H1 (cell line): ENCODE measurements around the gene SECTM1. TPM values are rescaled to one million over a fixed set of nuclear protein-coding genes. Genes with fewer than 3 reads are reported as not detected.

Experiments used
- CTCF ChIA-PET: fragments of 300-600 bp; sonication (Branson Sonifier 250); formaldehyde crosslinking; loops from one replicate; lab custom pipeline; 2021; ENCODE audit not compliant: partially characterized antibody; lab: Charles Lee
- POLR2A ChIA-PET: fragments of 300-600 bp; sonication (Branson Sonifier 250); formaldehyde crosslinking; loops from one replicate; lab custom pipeline; 2021; ENCODE audit warnings: inconsistent platforms; ENCODE audit not compliant: partially characterized antibody; lab: Charles Lee
- DNase-seq, 2 experiments: peaks; one replicate each; pipeline versions ENCODE4 v3.0.0 to v3.0.0-alpha.2; 2010 to 2022; ENCODE audit warnings: low spot score in 2 of 2, low read depth in 1 of 2, mixed read lengths in 1 of 2
- FAIRE-seq: peaks from 2 replicates; lab custom pipeline; 2011; peaks lifted over from hg19 to GRCh38; lab: Jason Lieb, UNC
- H2AFZ ChIP-seq: 2 replicates; pipeline ENCODE4 v1.8.1; 2012; ENCODE audit warnings: low read length, inconsistent platforms
- H2AK5ac ChIP-seq: 2 replicates; pipeline ENCODE4 v1.6.1; 2013; ENCODE audit warnings: low read depth, low read length
- H2BK120ac ChIP-seq: replicated peaks from 2 replicates; pipeline ENCODE3; 2013; ENCODE audit warnings: low read depth, low read length, inconsistent platforms
- H2BK12ac ChIP-seq: 2 replicates; pipeline ENCODE4 v1.6.1; 2013; ENCODE audit warnings: low read depth, low read length
- H2BK15ac ChIP-seq: 2 replicates; pipeline ENCODE4 v1.6.1; 2013; ENCODE audit warnings: low read length
- H2BK20ac ChIP-seq: 2 replicates; pipeline ENCODE4 v1.6.1; 2013; ENCODE audit warnings: low read length
- H2BK5ac ChIP-seq: 2 replicates; pipeline ENCODE4 v1.6.1; 2013; ENCODE audit warnings: low read depth, low read length
- H3K14ac ChIP-seq: 2 replicates; pipeline ENCODE4 v1.6.1; 2013; ENCODE audit warnings: inconsistent platforms; ENCODE audit not compliant: insufficient read length
- H3K18ac ChIP-seq: 2 replicates; pipeline ENCODE4 v1.6.1; 2013; ENCODE audit warnings: low read length; ENCODE audit errors: extremely low read depth
- H3K23ac ChIP-seq: 2 replicates; pipeline ENCODE4 v1.6.1; 2013; ENCODE audit warnings: inconsistent platforms; ENCODE audit not compliant: insufficient read length
- H3K23me2 ChIP-seq: 2 replicates; pipeline ENCODE4 v1.6.1; 2013; ENCODE audit warnings: low read depth, low read length
- H3K27ac ChIP-seq: 2 replicates; pipeline ENCODE4 v1.6.1; 2011; ENCODE audit warnings: low read depth, low read length, inconsistent platforms
- H3K27me3 ChIP-seq, 4 experiments: replicated peaks in 1 of 4; 1 replicate in 1 of 4; 2 replicates in 3 of 4; pipeline versions ENCODE4 v1.6.1 to v1.8.1; 2011 to 2013; ENCODE audit warnings: low read length in 3 of 4, mild to moderate bottlenecking in 3 of 4, inconsistent platforms in 2 of 4, mixed read lengths in 2 of 4, moderate library complexity in 1 of 4; ENCODE audit not compliant: control insufficient read depth in 3 of 4, insufficient read depth in 3 of 4; ENCODE audit errors: extremely low read depth in 1 of 4
- H3K36me3 ChIP-seq, 4 experiments: 2 replicates each; pipeline versions ENCODE4 v1.6.1 to v1.8.1; 2011 to 2013; ENCODE audit warnings: mild to moderate bottlenecking in 4 of 4, low read length in 3 of 4, moderate library complexity in 2 of 4, control low read depth in 1 of 4, inconsistent platforms in 1 of 4; ENCODE audit not compliant: insufficient read depth in 4 of 4, control insufficient read depth in 2 of 4
- H3K4ac ChIP-seq: replicated peaks from 2 replicates; pipeline ENCODE3; 2013; ENCODE audit warnings: low read length, low read depth, mixed read lengths, inconsistent platforms; ENCODE audit not compliant: insufficient read length
- H3K4me1 ChIP-seq, 4 experiments: replicated peaks in 1 of 4; 1 replicate in 1 of 4; 2 replicates in 3 of 4; pipeline versions ENCODE4 v1.6.1 to v1.8.1; 2011 to 2013; ENCODE audit warnings: low read length in 3 of 4, inconsistent platforms in 2 of 4, mixed read lengths in 1 of 4; ENCODE audit not compliant: insufficient read depth in 4 of 4, control insufficient read depth in 3 of 4
- H3K4me2 ChIP-seq, 2 experiments: 2 replicates each; pipeline versions ENCODE4 v1.6.1 to v1.8.1; 2011 to 2013; ENCODE audit warnings: low read depth in 2 of 2, low read length in 2 of 2, control low read depth in 1 of 2, inconsistent platforms in 1 of 2, mild to moderate bottlenecking in 1 of 2; ENCODE audit not compliant: insufficient read depth in 1 of 2
- H3K4me3 ChIP-seq, 4 experiments: fragments of 200-600, 300-600 bp in 1 of 4; sonication (generic), shearing (Covaris generic), sonication (Bioruptor Twin) in 1 of 4; 2 replicates each; pipeline versions ENCODE4 v1.5.1 to v1.8.1; 2011 to 2016; ENCODE audit warnings: low read length in 4 of 4, low read depth in 3 of 4, control low read depth in 2 of 4, inconsistent platforms in 2 of 4, mild to moderate bottlenecking in 2 of 4, mixed read lengths in 1 of 4, moderate library complexity in 1 of 4; ENCODE audit not compliant: insufficient read depth in 2 of 4; ENCODE audit errors: extremely low read depth in 1 of 4
- H3K56ac ChIP-seq: replicated peaks from 2 replicates; pipeline ENCODE3; 2013; ENCODE audit warnings: low read depth, mild to moderate bottlenecking, mixed read lengths, low read length, inconsistent platforms; ENCODE audit not compliant: insufficient read length
- H3K79me1 ChIP-seq: 2 replicates; pipeline ENCODE4 v1.6.1; 2013; ENCODE audit warnings: low read depth, low read length, control low read depth
- H3K79me2 ChIP-seq, 2 experiments: 2 replicates each; pipeline versions ENCODE4 v1.6.1 to v1.8.1; 2012 to 2013; ENCODE audit warnings: low read length in 2 of 2, mild to moderate bottlenecking in 2 of 2, inconsistent platforms in 1 of 2; ENCODE audit not compliant: insufficient read depth in 2 of 2, control insufficient read depth in 1 of 2
- H3K9ac ChIP-seq, 4 experiments: replicated peaks in 1 of 4; 1 replicate in 1 of 4; 2 replicates in 3 of 4; pipeline versions ENCODE4 v1.6.1 to v1.8.1; 2011 to 2013; ENCODE audit warnings: low read depth in 3 of 4, low read length in 3 of 4, control low read depth in 2 of 4, mild to moderate bottlenecking in 2 of 4, moderate library complexity in 2 of 4, inconsistent platforms in 1 of 4; ENCODE audit errors: extremely low read depth in 1 of 4
- H3K9me3 ChIP-seq, 2 experiments: 2 replicates each; pipeline versions ENCODE4 v1.6.1 to v1.8.1; 2012 to 2013; ENCODE audit warnings: mild to moderate bottlenecking in 2 of 2, moderate library complexity in 2 of 2, control low read depth in 1 of 2, inconsistent platforms in 1 of 2, low read depth in 1 of 2, low read length in 1 of 2, mixed read lengths in 1 of 2; ENCODE audit not compliant: insufficient read depth in 2 of 2
- H4K20me1 ChIP-seq, 2 experiments: replicated peaks in 1 of 2; 2 replicates each; pipeline versions ENCODE3 to v1.8.1; 2011 to 2013; ENCODE audit warnings: inconsistent platforms in 2 of 2, low read length in 2 of 2, mild to moderate bottlenecking in 1 of 2; ENCODE audit not compliant: insufficient read depth in 2 of 2, control insufficient read depth in 1 of 2
- H4K5ac ChIP-seq: 2 replicates; pipeline ENCODE4 v1.6.1; 2013; ENCODE audit warnings: low read length, low read depth, mixed read lengths, inconsistent platforms; ENCODE audit not compliant: insufficient read length
- H4K8ac ChIP-seq: 2 replicates; pipeline ENCODE4 v1.8.0; 2013; ENCODE audit warnings: mild to moderate bottlenecking, moderate library complexity, low read length, inconsistent platforms; ENCODE audit not compliant: insufficient read depth; ENCODE audit errors: extremely low read depth
- H4K91ac ChIP-seq: replicated peaks from 2 replicates; pipeline ENCODE3; 2013; ENCODE audit warnings: low read length, mixed read lengths, inconsistent platforms; ENCODE audit not compliant: insufficient read length
- BACH1 ChIP-seq: IDR thresholded peaks from 2 replicates; pipeline ENCODE4 v1.6.1; 2012; ENCODE audit warnings: low read length, improper control_type of control experiment
- EZH2 ChIP-seq: fragments of 200-600 bp; sonication (generic); IDR thresholded peaks from 2 replicates; pipeline ENCODE4 v1.7.1; 2012; ENCODE audit warnings: low read depth, mild to moderate bottlenecking, moderate library complexity, low read length, inconsistent platforms; ENCODE audit not compliant: severe bottlenecking
- KDM4A ChIP-seq: IDR thresholded peaks from one replicate; pipeline ENCODE4 v1.7.1; 2012; ENCODE audit warnings: low read depth, mild to moderate bottlenecking, moderate library complexity, low read length, inconsistent platforms; ENCODE audit not compliant: severe bottlenecking
- RNF2 ChIP-seq: fragments of 200-900, 300-1000 bp; sonication (generic); IDR thresholded peaks from 2 replicates; pipeline ENCODE4 v1.7.1; 2016; ENCODE audit warnings: borderline replicate concordance, low read depth, mild to moderate bottlenecking, antibody characterized with exemption, low read length; ENCODE audit not compliant: poor library complexity, severe bottlenecking; ENCODE audit errors: missing control alignments
- SP1 ChIP-seq: IDR thresholded peaks from 2 replicates; pipeline ENCODE4 v1.6.1; 2011; ENCODE audit warnings: low read depth, low read length
- TAF7 ChIP-seq: optimal IDR thresholded peaks from 2 replicates; pipeline ENCODE3; 2011; ENCODE audit warnings: low read depth, mild to moderate bottlenecking, inconsistent platforms, low read length, moderate library complexity, borderline replicate concordance
- WGBS, 2 experiments: shearing (Covaris generic) in 1 of 2; methylation state at CpG; one replicate each; pipeline versions ENCODE4 v1.1.6 to v1.1.7; 2013 to 2015; ENCODE audit warnings: low lambda C conversion rate in 2 of 2, mixed read lengths in 2 of 2, inconsistent platforms in 1 of 2, low coverage in 1 of 2, missing lambda C conversion rate in 1 of 2; ENCODE audit not compliant: insufficient replicate concordance in 2 of 2, insufficient coverage in 1 of 2, insufficient read length in 1 of 2; ENCODE audit errors: extremely low coverage in 1 of 2, missing lambda C conversion rate in 1 of 2; 5-methylcytosine and 5-hydroxymethylcytosine counted together
- polyA plus RNA-seq, 7 experiments: library from polyadenylated mRNA; depleted of rRNA in 3 of 7; stranded (reverse) in 5 of 7; unstranded in 2 of 7; fragments of >200 nt in 5 of 7; fragments of 200-250 nt in 2 of 7; gene quantifications; 1 replicate in 5 of 7; 2 replicates in 1 of 7; 4 replicates in 1 of 7; pipeline versions ENCODE4 v1.2.1 to v1.2.3, GENCODE V29; 2011 to 2013; ENCODE audit warnings: missing spikeins in 2 of 7, mixed read lengths in 2 of 7
- total RNA-seq: library from RNA; stranded (reverse); fragmentation: NEBNext Ultra II Directional; extraction: Animal tissue kit (Norgen Biotek cat#: 25700); gene quantifications from 2 replicates; pipeline ENCODE4 v1.2.1, GENCODE V29; 2021
- TF ChIP-seq, protein P1 (sequence below): IDR thresholded peaks from 2 replicates; pipeline ENCODE4 v1.6.1; 2012; ENCODE audit warnings: inconsistent platforms
- TF ChIP-seq, protein P2 (sequence below): IDR thresholded peaks from 2 replicates; pipeline ENCODE4 v1.6.1; 2012; ENCODE audit warnings: inconsistent platforms

SECTM1 gene
- total and polyA plus RNA-seq, 2 of the 8 experiments (the other 6 are each of a cell fraction or from before 2014, with no cell fraction given), result 0.20 to 0.65 TPM

DNA sequence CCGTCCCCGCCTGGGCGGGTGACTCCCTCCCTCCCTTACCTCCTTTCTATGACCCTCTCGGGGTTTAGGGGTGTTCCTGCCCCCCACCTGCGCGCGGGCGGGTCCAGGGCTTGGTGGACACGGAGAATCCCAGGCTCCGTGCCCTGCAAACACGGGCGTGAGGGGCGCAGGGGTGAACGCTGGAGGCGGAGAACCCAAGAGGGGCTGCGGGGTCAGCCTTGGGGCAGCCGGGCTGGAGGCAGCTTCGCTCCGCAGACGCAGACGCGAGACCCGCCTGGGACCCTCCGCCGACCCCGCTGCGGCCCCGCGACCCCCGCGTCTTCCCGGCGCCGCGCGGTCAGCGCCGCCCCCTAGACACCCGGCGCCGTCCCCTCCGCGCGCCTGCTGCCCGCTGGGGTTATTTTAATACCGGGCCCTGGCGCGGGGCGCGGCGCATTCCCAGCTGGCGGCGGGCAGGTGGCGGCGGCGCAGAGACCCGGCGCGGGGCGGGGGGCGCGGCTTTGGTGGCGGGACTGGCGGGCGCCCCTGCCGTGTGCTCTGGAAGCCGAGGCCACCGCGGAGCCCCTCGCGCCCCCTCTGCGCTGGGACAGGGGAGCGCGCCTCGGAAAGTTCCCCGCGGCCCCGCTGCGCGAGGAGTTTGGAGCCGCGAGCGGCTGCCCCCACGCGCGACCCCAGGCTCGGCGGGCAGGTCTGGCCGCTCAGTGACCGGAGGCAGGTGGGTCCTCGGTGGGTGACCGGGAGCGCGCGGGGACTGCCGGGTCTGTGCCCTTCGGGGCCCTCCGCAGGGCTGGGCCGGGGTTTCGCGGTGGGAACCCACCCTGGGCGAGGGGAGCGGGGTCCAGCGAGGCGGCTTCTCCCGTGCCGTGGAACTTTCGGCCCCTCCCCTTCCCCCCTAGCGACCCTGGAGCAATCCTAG lies 38.0 kb upstream of the SECTM1 start, which contains the start of gene UTS2R:
TSS of gene UTS2R (plus strand) at position 433 of the 916 bp plus-strand sequence. CDS start 2,560 bp downstream, outside the sequence.
- Histone ChIP-seq H3K4me1 (peaks cover 0 to 6% (median 0%) of the 10 kb centered on the region in 4 experiments; a peak in 2 of 7 replicates), H3K36me3 (no peaks in the 10 kb centered on the region), H3K4me3 (peak within 1 kb of the TSS; percentile 14 to 61 (median 26); a peak in 6 of 8 replicates), H3K4ac (no peak within 1 kb of the TSS), H3K14ac (no peak within 1 kb of the TSS), H2BK5ac (no peak within 1 kb of the TSS), H3K79me2 (no peaks in the 10 kb centered on the region), H3K23ac (no peak within 1 kb of the TSS), H3K4me2 (peak within 1 kb of the TSS; percentile 59 to 67; a peak in 3 of 4 replicates), H4K5ac (no peak within 1 kb of the TSS), H3K23me2 (peaks cover 7% of the 10 kb centered on the region; the same call in 1 of the 2 replicates), H3K18ac (peak within 1 kb of the TSS; percentile 24; the same call in 1 of the 2 replicates), H2BK120ac (no peak within 1 kb of the TSS), H3K56ac (no peak within 1 kb of the TSS), H4K8ac (peak within 1 kb of the TSS; percentile 25; the same call in 1 of the 2 replicates), H2BK12ac (no peak within 1 kb of the TSS), H2BK15ac (0 out of 2 replicates have a peak within 1 kb of the TSS, but pooled peaks have one; percentile 34), H3K79me1 (no peaks in the 10 kb centered on the region), H3K9me3 (no peaks in the 10 kb centered on the region; a peak in 1 of 4 replicates), H2AK5ac (no peak within 1 kb of the TSS), H3K9ac (no peak within 1 kb of the TSS), H4K20me1 (peaks cover 0 to 4% of the 10 kb centered on the region in 2 experiments), H2BK20ac (no peak within 1 kb of the TSS), H3K27me3 (peaks cover 29 to 65% (median 53%) of the 10 kb centered on the region in 4 experiments), H2AFZ (no peak within 1 kb of the TSS), H4K91ac (no peak within 1 kb of the TSS), H3K27ac (no peak within 1 kb of the TSS)
- ChIA-PET CTCF (interaction anchor here (0.6 to 2.4 kb wide), 7 partner anchors 9 to 133 kb away, joined by 3 to 15 read pairs (median 4); no protein-coding TSS in a partner anchor), POLR2A (interaction anchor here (0.9 to 1.3 kb wide), 2 partner anchors 9 to 21 kb away, joined by 3 to 5 read pairs; no protein-coding TSS in a partner anchor)
- FAIRE-seq, result no peak
- DNase-seq, result no peak
- WGBS, 2 experiments, result 9% methylated on average over 52 of the region's 109 CpGs; no CpG with 5 or more reads in 1 of the 2 experiments
- TF ChIP-seq RNF2, result peak; percentile 40
- no peak for TF ChIP-seq SP1
- peak; percentile 15; the same call in 1 of the 2 replicates for TF ChIP-seq BACH1
- TF ChIP-seq, protein P1, sequence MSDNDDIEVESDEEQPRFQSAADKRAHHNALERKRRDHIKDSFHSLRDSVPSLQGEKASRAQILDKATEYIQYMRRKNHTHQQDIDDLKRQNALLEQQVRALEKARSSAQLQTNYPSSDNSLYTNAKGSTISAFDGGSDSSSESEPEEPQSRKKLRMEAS, result peak; percentile 58
- peak; percentile 60 for TF ChIP-seq KDM4A
- no peak for TF ChIP-seq TAF7
- TF ChIP-seq EZH2, result peak; percentile 55
- TF ChIP-seq, protein P2, sequence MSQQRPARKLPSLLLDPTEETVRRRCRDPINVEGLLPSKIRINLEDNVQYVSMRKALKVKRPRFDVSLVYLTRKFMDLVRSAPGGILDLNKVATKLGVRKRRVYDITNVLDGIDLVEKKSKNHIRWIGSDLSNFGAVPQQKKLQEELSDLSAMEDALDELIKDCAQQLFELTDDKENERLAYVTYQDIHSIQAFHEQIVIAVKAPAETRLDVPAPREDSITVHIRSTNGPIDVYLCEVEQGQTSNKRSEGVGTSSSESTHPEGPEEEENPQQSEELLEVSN, result peak; percentile 42; the same call in 1 of the 2 replicates
